ENCODE measurements around the gene PGRMC1.
"Not testable (repeated sequence)": the region's sequence is repeated elsewhere in the genome, so short reads cannot be mapped to it uniquely, and the experiment has no call there.

PGRMC1 gene

DNA sequence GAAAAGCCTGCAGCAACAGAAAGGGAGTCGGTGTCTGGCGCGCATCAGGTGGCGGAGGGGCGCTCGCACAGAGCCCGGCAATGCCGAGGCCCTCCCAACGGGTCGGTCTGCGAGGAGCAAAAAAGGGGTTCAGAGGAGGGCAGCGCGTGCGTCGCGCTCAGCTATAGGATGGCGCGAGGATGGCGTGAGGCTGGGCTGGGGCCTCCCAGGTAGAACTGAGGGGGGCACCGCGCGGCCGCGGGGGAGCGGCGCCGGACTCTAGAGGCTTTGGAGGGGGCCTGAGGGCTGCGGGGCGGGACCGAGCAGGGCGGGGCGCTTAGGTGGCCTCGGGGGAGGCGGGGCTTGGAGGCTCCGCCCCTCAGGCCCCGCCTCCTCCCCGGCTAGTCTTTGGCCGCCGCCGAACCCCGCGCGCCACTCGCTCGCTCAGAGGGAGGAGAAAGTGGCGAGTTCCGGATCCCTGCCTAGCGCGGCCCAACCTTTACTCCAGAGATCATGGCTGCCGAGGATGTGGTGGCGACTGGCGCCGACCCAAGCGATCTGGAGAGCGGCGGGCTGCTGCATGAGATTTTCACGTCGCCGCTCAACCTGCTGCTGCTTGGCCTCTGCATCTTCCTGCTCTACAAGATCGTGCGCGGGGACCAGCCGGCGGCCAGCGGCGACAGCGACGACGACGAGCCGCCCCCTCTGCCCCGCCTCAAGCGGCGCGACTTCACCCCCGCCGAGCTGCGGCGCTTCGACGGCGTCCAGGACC, at the start of gene PGRMC1:
PGRMC1 (plus strand) TSS at position 414 of the 751 bp plus-strand sequence; CDS start at position 493, 79 bp downstream.
- peak; percentile 77 for DNase-seq (ENCODE audit: low spot score)

DNA sequence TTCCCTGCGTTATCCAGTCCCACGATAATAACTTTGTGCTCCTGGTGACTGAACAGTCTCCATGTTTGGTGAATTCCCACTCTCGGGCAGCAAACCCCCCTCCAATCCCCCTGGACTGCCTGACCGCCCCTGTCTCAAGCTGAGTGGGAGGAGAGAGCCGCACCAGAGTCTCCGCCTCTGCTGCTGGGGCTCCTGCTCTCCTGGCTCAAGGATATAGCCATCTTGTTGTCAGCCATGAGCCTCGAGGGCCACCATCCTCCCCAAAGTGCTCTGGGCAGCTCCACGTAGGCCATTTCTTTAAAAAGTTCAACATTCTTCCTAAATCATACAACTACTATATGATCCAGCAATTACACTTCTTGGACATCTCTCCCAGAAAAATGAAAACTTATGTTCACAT, 49.3 kb upstream of the PGRMC1 start:
- DNase-seq (ENCODE audit: low spot score): no peak

DNA sequence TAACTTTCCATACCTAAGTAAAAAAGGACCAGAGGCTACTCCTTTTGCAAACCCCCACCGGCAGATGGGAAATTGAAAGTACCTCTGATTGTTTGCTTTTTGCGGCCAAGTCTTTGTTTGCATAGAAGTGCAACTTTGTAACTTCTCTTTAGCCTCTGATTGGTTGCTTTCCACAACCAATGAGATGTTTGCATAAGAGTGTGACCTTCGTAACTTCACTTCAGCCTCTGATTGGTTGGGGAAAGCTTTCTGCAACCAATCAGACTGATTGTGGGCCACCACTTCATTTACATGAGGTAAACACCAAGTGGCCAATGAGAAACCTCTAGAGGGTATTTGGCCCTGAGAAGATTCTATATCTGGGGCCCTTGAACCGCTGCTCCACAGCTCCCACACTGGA, 48.8 kb upstream of the PGRMC1 start:
- no peak for DNase-seq (ENCODE audit: low spot score)

DNA sequence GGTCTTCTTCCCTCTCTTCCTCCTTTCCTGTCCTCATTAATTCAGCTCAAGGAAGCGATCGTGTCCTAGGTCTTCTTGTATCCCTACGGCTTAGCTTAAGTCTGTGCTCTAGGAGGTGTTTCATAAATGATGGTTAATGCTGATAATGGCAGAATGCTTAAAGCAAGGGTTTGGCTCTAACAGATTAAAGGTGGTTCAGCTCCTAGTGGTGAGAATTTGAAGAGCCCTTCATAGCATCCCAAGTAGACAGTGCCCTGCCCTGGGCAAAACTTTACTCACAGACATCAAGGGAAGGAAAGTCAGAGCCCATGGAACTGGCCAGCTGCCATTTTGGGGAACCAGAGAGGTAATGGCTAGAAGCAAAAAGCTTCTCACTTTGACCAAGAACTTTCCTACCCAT, 47.0 kb upstream of the PGRMC1 start:
- no peak for DNase-seq (ENCODE audit: low spot score)

DNA sequence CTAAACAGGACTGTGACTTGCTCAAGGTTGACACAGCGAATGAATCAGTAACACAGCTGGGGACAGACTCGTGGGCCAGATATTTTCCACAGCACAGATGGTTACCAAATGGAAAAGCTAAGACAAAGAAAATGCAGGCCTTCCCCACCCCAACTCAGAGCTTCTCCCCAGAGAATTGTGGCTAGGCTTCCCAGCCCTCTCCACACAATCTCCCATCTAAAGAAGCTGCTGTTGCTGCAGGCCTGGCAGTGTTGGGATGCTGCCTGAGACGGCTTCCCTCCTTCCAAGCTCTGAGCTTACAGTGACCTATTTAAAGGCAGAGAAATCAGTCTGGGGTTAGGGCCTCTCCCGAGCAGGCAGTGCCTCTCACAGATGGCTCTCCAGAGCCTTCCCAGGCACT, 46.5 kb upstream of the PGRMC1 start:
- no peak for DNase-seq (ENCODE audit: low spot score)

DNA sequence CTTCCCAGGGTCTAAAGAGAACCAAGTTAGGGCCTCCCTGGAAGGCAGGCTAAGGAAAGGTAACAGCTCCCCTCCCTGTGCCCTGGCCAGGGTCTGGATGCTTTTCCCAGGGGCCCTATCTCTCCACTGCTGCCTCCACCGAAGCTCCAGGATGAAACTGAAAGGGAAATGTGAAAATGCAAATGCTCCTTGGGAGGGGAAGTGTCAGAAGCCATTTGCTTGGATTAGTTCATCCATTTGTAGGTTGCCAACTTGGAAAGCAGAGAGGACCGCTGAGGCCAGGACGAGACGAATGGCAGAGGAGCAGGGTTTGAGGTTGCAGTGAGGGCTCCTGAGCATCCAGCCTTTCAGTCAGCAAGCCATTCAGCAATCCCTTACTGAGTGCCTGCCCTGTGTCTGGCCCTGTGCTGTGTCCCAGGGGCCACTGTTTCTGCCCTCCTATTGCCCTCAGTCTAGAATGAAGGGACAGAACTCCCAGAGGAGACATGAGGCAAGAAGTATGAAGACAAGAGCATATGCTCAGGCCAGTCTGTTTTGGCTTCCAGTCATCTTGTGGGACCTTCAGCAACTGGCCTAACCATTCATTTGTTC, 45.9 kb upstream of the PGRMC1 start:
- no peak for DNase-seq (ENCODE audit: low spot score)

DNA sequence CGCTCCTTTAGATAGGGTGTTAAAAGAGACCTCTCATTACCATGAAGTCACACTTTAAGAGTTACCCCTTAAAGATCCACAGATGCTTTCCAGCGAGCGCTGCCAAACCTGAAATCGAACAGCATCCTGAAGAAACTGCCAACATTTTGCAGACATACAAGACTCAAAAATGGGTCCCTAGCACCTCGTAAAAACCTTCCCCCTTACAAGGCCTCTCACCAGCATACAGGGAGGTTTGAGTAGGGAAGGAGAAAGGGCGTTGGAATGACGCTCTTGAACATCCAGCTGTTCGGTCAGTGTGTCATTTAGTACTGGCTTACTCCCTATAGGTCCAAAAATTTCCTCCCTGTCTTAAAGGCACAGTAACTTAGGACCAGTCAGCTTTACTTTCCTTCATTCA, 45.3 kb upstream of the PGRMC1 start:
- no peak for DNase-seq (ENCODE audit: low spot score)

DNA sequence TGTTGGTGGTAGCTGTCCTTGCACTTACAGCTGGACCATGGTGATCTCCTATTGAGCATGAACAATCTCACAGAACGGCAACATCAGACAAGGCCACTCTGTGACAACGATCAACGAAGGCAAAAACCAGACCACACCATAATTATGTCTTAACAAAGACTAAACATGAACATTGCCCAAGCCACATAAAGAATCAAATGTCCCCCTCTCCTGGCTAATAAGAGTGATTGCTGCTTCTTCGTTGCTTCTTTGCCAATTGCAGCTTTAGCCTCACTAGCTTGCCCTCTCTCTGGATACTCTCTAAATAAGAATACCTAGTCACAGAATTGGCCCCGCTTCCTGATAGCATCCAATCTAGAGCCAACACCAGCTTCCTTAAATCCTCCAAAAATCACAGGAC, 41.5 kb upstream of the PGRMC1 start:
- no peak for DNase-seq (ENCODE audit: low spot score)

DNA sequence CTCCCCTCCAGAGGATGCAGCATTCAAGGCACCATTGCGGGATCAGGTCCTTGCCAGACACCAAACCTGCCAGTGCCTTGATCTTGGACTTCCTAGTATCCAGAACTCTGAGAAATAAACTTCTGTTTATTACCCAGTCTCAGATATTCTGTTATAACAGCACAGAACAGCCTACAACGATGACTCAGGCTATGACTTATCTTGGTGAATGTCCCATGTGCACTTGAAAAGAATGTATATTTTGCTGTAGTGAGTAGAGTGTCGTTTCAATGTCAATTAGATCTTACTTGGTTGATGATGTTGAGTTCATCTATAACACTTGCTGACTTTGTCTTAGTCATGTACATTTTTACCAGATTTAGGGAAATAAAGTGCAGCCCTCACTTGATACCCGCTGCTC, 34.5 kb upstream of the PGRMC1 start:
- DNase-seq (ENCODE audit: low spot score): no peak

DNA sequence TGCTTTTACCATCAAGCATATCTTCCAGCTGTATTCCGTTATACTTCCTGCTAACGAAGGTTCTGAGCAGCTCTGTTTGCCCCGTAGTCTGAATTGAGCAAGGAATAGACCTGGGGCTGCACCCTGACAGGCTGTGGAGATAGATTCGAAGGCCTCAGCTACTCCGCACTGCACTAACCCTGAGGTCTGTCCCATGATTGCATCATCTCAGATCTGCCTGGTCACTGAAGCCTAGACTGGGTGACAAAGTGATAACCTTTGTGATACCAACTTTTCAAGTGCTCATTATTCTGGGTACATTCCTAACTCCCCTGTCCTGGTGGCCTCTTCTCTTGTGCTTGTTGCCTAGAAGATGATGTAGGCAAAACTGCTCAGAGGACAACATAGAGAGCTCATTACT, 29.9 kb upstream of the PGRMC1 start:
- DNase-seq (ENCODE audit: low spot score): no peak

DNA sequence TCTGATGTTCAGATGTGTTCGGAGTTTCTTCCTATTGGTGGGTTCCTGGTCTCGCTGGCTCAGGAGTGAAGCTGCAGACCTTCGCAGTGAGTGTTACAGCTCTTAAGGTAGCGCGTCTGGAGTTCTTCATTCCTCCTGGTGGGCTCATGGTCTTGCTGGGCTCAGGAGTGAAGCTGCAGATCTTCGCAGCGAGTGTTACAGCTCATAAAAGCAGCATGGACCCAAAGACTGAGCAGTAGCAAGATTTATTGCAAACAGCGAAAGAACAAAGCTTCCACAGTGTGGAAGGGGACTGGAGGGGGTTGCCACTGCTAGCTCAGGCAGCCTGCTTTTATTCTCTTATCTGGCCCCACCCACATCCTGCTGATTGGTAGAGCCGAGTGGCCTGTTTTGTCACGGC, 28.6 kb upstream of the PGRMC1 start:
- DNase-seq (ENCODE audit: low spot score): not testable (repeated sequence)

DNA sequence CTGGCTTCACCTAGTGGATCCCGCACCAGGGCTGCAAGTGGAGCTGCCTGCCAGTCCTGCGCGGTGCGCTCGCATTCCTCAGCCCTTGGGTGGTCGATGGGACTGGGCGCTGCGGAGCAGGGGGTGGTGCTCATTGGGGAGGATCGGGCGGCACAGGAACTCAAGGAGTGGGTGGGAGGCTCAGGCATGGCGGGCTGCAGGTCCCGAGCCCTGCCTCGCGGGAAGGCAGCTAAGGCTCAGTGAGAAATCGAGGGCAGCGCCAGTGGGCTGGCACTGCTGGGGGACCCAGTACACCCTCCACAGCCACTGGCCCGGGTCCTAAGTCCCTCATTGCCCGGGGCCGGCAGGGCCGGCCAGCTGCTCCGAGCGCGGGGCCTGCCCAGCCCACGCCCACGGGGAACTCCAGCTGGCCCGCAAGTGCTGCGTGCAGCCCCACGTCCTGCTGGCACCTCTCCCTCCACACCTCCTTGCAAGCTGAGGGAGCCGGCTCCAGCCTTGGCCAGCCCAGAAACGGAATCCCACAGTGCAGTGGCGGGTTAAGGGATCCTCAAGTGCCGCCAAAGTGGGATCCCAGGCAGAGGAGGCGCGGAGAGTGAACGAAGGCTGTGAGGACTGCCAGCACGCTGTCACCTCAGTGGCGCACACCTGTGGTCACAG, 27.6 kb upstream of the PGRMC1 start:
- DNase-seq (ENCODE audit: low spot score): no peak

DNA sequence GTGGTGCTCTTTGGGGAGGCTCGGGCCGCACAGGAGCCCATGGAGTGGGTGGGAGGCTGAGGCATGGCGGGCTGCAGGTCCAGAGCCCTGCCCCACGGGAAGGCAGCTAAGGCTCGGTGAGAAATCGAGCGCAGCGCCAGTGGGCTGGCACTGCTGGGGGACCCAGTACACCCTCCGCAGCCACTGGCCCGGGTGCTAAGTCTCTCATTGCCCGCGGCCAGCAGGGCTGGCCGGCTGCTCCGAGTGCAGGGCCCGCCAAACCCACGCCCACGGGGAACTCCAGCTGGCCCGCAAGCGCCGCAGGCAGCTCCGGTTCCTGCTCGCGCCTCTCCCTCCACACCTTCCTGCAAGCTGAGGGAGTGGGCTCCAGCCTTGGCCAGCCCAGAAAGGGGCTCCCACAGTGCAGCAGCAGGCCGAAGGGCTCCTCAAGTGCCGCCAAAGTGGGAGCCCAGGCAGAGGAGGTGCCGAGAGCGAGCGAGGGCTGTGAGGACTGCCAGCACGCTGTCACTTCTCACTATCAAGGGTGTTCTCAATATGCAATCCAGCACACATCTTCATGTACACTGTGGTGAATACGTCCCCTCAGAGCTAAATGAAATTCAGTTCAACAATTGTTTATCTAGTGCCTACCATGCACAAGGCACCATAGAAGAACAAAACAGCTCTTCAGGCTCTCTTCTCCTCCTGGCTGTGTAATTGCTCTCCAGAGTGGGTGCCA, 25.0 kb upstream of the PGRMC1 start:
- not testable (repeated sequence) for DNase-seq (ENCODE audit: low spot score)

DNA sequence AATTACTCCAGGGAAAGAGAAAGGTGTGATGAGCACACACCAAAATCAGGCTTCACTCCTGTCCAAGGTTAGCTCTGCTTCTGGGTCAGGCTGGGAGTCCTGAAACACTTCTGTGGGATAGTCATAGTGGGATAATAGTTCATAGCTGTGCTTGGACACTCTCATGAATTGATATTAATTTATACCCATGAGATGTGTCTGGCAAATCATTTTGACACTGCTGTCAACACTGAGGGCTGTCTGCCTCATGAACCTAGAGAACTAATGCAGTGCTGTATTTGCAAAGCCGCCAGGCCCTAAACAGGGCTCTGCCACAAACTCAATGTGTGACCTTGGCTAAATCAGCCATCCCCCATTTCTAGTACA, 24.5 kb upstream of the PGRMC1 start:
- DNase-seq (ENCODE audit: low spot score): no peak

DNA sequence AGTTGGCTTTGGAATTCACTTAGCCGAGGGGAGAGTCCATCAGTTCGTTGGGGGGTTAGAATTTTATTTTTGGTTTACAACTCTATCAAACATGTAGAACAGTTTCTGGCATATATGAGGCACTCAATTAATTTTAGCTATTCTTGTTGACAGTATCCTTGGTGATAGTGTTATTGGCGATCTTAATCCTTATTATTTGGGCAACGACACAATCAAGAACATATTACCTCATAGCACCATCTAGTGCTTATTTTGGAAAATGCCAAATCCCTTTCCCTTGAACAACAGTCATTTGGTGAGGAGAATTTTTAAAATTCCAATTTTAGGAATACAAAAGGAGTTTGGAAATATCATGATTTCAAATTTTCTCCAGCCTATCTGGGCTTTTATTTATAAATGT, 17.9 kb upstream of the PGRMC1 start:
- DNase-seq (ENCODE audit: low spot score): no peak

DNA sequence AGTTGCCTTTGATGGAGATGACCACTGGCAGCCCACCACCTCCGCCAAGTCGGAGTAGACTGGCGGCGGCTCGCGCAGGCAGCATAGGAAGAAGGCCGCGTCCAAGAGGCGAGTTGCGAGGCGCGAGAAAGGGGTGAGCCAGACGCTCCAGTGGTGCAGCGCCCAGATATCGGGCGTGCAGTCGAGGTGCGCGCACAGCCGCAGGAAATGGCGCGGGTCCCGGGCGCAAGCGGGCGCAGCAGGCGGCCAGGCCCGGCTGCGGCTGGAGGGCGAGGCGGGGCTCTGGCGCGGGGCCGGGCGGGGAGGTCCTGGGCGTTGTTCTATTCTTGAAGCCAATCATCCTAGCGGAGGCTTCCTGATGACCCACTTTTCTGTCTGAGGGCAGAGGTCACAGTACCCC, 13.2 kb upstream of the PGRMC1 start:
- no peak for DNase-seq (ENCODE audit: low spot score)

DNA sequence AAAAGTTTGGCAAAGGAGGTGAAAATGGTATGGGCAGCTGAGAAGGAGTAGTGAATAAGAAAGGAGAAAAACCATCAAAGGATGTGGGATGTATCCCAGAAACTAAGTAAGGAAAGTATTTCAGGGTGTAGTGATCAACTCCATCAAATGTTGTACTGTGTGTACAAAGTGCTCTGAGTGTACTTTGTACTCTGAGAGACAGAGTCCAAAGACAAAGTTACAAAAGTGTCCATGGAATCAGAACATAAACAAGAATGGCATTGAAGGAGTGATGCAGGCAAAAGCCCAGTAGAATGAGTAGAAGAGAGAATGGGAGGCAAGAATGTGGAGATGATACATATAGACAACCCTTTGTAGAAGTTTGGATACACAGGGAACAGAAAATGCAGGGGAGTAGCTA, 12.3 kb upstream of the PGRMC1 start:
- no peak for DNase-seq (ENCODE audit: low spot score)

DNA sequence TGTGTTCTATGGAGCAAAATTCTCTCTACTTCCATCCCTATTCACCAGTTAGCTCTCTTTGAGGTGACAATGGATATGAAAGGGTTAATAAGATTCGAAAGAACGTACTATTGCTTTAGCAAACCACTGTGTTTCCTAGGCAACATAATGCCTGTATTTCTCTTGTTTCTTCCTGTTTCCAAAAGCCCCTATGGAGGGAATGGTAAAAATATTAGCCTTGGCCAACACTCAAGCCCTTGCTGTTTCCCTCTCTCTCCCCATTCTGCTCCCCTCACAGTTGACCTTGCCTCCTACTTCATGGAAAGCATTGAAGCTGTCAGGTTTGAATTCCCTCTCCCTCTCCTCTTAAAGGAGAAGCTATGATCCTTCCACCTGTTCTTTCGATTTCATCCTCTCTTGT, 9.6 kb upstream of the PGRMC1 start:
- DNase-seq (ENCODE audit: low spot score): no peak

DNA sequence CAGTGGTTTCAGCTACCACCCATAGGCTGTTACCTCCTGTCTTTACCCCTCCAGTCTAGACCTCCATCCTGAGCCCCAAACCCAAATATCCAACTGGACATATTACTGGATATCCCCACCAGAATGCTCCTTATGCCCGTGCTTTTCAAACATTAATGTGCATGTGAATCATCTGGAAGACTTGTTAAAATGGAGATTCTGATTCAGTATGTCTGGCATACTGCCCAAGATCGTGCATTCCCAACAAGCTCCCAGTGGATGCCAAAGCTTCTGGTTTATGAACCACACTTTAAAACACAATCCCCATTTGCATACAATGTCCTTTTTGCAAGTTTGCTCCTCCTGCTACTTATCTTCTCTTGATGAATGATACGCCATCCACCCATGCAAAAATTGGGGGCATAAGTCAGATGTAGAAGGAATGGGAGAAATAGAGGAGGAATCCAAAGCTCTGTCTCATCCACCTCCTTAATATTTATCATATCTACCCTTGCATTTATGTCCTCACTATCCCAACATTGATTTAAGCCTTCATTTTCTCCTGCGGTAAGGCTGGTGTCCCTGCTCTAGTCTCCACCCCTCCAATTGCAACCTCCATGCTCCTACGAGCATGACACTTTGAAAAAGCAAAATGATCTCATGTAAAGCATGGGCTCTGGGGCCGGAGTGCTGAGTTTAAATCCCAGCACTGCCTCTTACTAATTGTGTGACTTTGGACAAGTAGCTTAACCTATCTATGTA, 7.4 kb upstream of the PGRMC1 start:
- DNase-seq (ENCODE audit: low spot score): no peak

DNA sequence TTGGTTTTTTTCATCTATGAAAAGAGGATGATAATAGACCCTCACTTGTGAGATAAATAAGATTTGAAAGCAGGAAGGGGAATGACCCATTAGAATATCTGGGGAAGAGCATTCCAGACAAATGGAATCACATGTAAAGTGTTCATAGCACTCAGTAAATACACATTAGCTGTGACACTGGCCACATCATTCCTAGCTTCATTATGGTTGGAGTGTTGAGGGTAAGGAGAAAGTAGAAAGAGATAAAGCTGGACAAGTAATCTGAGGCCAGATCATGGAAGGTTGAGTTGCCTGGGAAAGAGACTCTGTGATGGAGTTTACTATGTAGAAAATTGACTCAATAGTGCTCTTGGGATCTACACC, 6.9 kb upstream of the PGRMC1 start:
- DNase-seq (ENCODE audit: low spot score): no peak

DNA sequence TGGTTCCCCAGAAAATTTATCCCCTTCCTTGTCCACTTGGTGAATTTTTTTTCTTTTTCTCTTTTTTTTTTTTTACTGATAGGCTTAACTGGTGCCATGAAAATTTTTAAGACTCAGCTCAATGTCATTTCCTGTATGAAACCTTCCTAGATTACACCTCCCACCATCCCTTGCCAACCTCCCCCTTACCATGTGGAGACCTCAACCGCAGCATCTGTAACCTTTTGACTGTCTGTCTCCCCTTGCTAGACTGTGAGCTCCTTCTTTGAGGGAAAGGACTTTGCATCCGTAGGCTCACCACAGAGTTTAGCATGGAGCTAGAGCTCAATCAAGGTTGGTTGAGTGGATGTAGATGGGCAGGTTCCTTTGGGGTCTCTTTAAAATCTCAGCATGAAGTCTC, 5.2 kb upstream of the PGRMC1 start:
- no peak for DNase-seq (ENCODE audit: low spot score)

DNA sequence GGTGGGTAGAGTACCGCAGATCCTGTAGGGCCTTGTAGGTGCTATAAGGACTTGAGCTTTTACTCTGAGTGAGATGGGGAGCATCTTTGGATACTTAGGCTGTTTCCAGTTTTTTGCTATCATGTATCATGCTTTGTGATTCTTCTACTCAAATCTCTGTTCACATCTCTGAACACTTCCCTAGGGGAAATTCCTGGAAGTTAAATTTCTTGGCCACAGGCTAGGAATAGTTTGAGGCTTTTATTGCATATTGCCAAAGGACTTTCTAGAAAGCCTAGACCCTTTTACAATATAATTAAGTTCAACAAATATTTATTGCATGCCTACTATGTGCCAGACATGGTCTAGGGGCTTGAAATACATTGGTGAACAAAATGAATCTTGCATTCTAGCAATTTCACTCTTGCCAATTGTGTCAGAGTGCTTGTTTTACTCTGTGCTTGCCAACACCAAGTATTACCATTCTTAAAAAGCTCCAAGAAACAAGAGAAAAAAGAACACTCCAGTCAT, 4.1 kb upstream of the PGRMC1 start:
- no peak for DNase-seq (ENCODE audit: low spot score)

Data from CD4-positive, alpha-beta T cell treated with Interleukin-6 at 100 ng/mL for 8 hours (primary cell).